CD4-positive, alpha-beta T cell treated with Interleukin-21 for 1 hour (primary cell): ENCODE measurements around the gene ASB14.

Experiments used
- DNase-seq: peaks from one replicate; pipeline ENCODE4 v3.0.0-alpha.2; 2020

ASB14 gene

GRCh38 chr3:57257678-57258077 lies 34.8 kb downstream of the ASB14 start:
- DNase-seq: no peak

GRCh38 chr3:57256844-57257243 lies 35.6 kb downstream of the ASB14 start:
- DNase-seq: no peak

GRCh38 chr3:57252404-57252803 lies 40.1 kb downstream of the ASB14 start:
- no peak for DNase-seq

- no peak for DNase-seq
These were observed 47.5 kb downstream of the ASB14 start for GRCh38 chr3:57244946-57245345.

- DNase-seq: no peak
These were observed 57.6 kb downstream of the ASB14 start for GRCh38 chr3:57234613-57235575.

GRCh38 chr3:57233799-57234198 lies 58.7 kb downstream of the ASB14 start:
- no peak for DNase-seq

GRCh38 chr3:57230006-57230405 lies 62.5 kb downstream of the ASB14 start:
- no peak for DNase-seq

- DNase-seq: peak; percentile 45
These were observed 64.3 kb downstream of the ASB14 start for GRCh38 chr3:57227930-57228751.

- peak; percentile 89 for DNase-seq
These were observed 65.1 kb downstream of the ASB14 start, which contains the start of gene APPL1 for GRCh38 chr3:57227204-57227929. APPL1 (plus strand) TSS chr3:57227729; CDS start chr3:57227884, 155 bp downstream.

- no peak for DNase-seq
These were observed 66.3 kb downstream of the ASB14 start for GRCh38 chr3:57226176-57226575.

GRCh38 chr3:57224856-57225255 lies 67.6 kb downstream of the ASB14 start:
- DNase-seq: no peak

- no peak for DNase-seq
These were observed 70.6 kb downstream of the ASB14 start for GRCh38 chr3:57221883-57222282.
